Measurements from ENCODE around the gene RABAC1.

The RABAC1 gene

GRCh38 chr19:41968751-41969595 is 9.9 kb upstream of the RABAC1 start:
- no peak for DNase-seq (ENCODE audit: low read depth)
- TF ChIP-seq CTCF (conservative IDR thresholded peaks at IDR 0.05; ENCODE audit: low read depth, low read length) = no peak
- no peak overlapping the region for H3K4me3 ChIP-seq (ENCODE audit: low read length)

- no peak for TF ChIP-seq CTCF (conservative IDR thresholded peaks at IDR 0.05; ENCODE audit: low read depth, low read length)
- H3K4me3 ChIP-seq (ENCODE audit: low read length) = no peak overlapping the region
- no peak for DNase-seq (ENCODE audit: low read depth)
Observed at GRCh38 chr19:41967054-41967783, 8.1 kb upstream of the RABAC1 start.

- no peak for DNase-seq (ENCODE audit: low read depth)
- no peak for TF ChIP-seq CTCF (conservative IDR thresholded peaks at IDR 0.05; ENCODE audit: low read depth, low read length)
- no peak overlapping the region for H3K4me3 ChIP-seq (ENCODE audit: low read length)
Observed at GRCh38 chr19:41965106-41965505, 6.0 kb upstream of the RABAC1 start.

- DNase-seq (ENCODE audit: low read depth) = no peak
- no peak for TF ChIP-seq CTCF (conservative IDR thresholded peaks at IDR 0.05; ENCODE audit: low read depth, low read length)
- no peak overlapping the region for H3K4me3 ChIP-seq (ENCODE audit: low read length)
Observed at GRCh38 chr19:41960973-41961372, 1.9 kb upstream of the RABAC1 start.

GRCh38 chr19:41958367-41959055 is 610 bp downstream of the RABAC1 start:
- no peak for TF ChIP-seq CTCF (conservative IDR thresholded peaks at IDR 0.05; ENCODE audit: low read depth, low read length)
- DNase-seq (ENCODE audit: low read depth) = no peak
- peak overlapping the region; percentile 85 for H3K4me3 ChIP-seq (ENCODE audit: low read length)

- peak; percentile 62 for DNase-seq (ENCODE audit: low read depth)
- H3K4me3 ChIP-seq (ENCODE audit: low read length) = peak overlapping the region; percentile 85
- TF ChIP-seq CTCF (conservative IDR thresholded peaks at IDR 0.05; ENCODE audit: low read depth, low read length) = peak; percentile 92
Observed at GRCh38 chr19:41957838-41958366, 1.2 kb downstream of the RABAC1 start.

Measured in retinal pigment epithelial cell (primary cell).